AG04450 (cell line): ENCODE measurements around the gene RPL39L. TPM values are rescaled to one million over a fixed set of nuclear protein-coding genes. Genes with fewer than 3 reads are reported as not detected.

ENCODE experiments used
- CTCF ChIA-PET: fragments of 300-600, 350-600 bp; formaldehyde crosslinking; extraction: SDS; loops from one replicate; lab custom pipeline; 2022; ENCODE audit warnings: antibody characterized with exemption, inconsistent platforms; lab: Charles Lee
- POLR2A ChIA-PET: fragments of 350-600 bp; formaldehyde crosslinking; extraction: SDS; loops from one replicate; lab custom pipeline; 2021; ENCODE audit warnings: antibody characterized with exemption, inconsistent platforms; lab: Yijun Ruan, JAX
- DNase-seq: peaks from one replicate; pipeline ENCODE4 v3.0.0-alpha.2; 2011; ENCODE audit warnings: low read depth, low spot score
- H3K27ac ChIP-seq: one replicate; pipeline ENCODE4 v1.5.1; 2012; ENCODE audit warnings: low read depth, low read length, control low read depth
- H3K27me3 ChIP-seq: one replicate; pipeline ENCODE4 v1.6.0; 2012; ENCODE audit warnings: low read length; ENCODE audit not compliant: control insufficient read depth, insufficient read depth
- H3K4me3 ChIP-seq: 2 replicates; pipeline ENCODE4 v1.5.1; 2011; ENCODE audit warnings: mild to moderate bottlenecking, low read depth, low read length, control low read depth
- H3K9me3 ChIP-seq: 2 replicates; pipeline ENCODE4 v1.5.1; 2012; ENCODE audit warnings: low read length; ENCODE audit not compliant: control insufficient read depth, insufficient read depth
- polyA plus RNA-seq: library from polyadenylated mRNA; depleted of rRNA; stranded (reverse); fragments of >200 nt; gene quantifications from 2 replicates; pipeline ENCODE4 v1.2.3, GENCODE V29; 2011
- TF ChIP-seq, protein P1 (sequence below): IDR thresholded peaks from 2 replicates; pipeline ENCODE4 v1.5.1; 2011; ENCODE audit warnings: low read depth, low read length, control low read depth, inconsistent platforms

The RPL39L gene
- polyA plus RNA-seq, 1 experiment, result 17.0 TPM

DNA sequence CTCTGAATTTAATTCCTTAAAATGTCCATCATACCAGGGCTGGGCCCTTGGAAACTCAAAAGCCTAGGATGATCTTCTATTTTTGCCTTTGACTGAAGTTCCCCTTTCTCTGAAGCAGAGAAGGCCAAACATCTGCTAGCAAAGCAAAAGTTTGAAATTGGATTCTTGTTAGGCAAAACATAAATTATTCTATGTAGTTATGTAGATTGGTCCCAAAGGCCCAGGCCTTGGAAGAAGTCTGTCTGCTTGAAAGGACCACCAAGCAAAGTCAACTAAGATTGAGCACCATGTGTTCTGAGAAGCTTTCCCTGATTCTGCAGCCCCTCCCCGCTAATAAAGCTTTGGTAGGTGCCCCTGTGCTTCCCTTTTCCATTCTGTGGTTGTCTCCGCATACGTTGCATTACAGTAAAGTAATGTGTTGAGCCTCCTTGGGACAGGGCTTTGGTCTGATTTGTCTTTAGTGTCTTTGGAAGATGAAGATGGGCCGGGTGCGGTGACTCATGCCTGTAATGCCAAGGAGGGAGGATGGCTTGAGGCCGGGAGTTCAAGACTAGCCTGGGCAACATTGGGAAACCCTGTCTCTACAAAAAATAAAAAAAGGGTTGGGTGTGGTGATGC is 56.4 kb downstream of the RPL39L start:
- Histone ChIP-seq H3K27ac (no peak overlapping the region), H3K27me3 (no peaks in the 10 kb centered on the region), H3K4me3 (no peak overlapping the region), H3K9me3 (peaks cover 6% of the 10 kb centered on the region)
- POLR2A ChIA-PET, result no interaction called here
- DNase-seq, result no peak
- CTCF ChIA-PET, result interaction anchor here (0.6 to 2.9 kb wide), 2 partner anchors 30 to 263 kb away, joined by 3 to 13 read pairs; no protein-coding TSS in a partner anchor
- TF ChIP-seq, protein P1, sequence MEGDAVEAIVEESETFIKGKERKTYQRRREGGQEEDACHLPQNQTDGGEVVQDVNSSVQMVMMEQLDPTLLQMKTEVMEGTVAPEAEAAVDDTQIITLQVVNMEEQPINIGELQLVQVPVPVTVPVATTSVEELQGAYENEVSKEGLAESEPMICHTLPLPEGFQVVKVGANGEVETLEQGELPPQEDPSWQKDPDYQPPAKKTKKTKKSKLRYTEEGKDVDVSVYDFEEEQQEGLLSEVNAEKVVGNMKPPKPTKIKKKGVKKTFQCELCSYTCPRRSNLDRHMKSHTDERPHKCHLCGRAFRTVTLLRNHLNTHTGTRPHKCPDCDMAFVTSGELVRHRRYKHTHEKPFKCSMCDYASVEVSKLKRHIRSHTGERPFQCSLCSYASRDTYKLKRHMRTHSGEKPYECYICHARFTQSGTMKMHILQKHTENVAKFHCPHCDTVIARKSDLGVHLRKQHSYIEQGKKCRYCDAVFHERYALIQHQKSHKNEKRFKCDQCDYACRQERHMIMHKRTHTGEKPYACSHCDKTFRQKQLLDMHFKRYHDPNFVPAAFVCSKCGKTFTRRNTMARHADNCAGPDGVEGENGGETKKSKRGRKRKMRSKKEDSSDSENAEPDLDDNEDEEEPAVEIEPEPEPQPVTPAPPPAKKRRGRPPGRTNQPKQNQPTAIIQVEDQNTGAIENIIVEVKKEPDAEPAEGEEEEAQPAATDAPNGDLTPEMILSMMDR, result no peak

GRCh38 chr3:187080799-187081450 is 58.4 kb downstream of the RPL39L start:
- ChIA-PET CTCF (interaction anchor here (2.3 kb wide), 1 partner anchor 59 kb away, joined by 5 read pairs; the partner anchor contains the start of gene RPL39L), POLR2A (interaction anchor here (0.7 kb wide), 1 partner anchor 128 kb away, joined by 4 read pairs; no protein-coding TSS in a partner anchor)
- TF ChIP-seq, protein P1, result no peak
- no peak for DNase-seq
- no peaks in the 10 kb centered on the region for H3K27me3 ChIP-seq
- H3K27ac ChIP-seq, result no peak overlapping the region
- peaks cover 4% of the 10 kb centered on the region; the same call in 1 of the 2 replicates for H3K9me3 ChIP-seq
- no peak overlapping the region for H3K4me3 ChIP-seq

DNA sequence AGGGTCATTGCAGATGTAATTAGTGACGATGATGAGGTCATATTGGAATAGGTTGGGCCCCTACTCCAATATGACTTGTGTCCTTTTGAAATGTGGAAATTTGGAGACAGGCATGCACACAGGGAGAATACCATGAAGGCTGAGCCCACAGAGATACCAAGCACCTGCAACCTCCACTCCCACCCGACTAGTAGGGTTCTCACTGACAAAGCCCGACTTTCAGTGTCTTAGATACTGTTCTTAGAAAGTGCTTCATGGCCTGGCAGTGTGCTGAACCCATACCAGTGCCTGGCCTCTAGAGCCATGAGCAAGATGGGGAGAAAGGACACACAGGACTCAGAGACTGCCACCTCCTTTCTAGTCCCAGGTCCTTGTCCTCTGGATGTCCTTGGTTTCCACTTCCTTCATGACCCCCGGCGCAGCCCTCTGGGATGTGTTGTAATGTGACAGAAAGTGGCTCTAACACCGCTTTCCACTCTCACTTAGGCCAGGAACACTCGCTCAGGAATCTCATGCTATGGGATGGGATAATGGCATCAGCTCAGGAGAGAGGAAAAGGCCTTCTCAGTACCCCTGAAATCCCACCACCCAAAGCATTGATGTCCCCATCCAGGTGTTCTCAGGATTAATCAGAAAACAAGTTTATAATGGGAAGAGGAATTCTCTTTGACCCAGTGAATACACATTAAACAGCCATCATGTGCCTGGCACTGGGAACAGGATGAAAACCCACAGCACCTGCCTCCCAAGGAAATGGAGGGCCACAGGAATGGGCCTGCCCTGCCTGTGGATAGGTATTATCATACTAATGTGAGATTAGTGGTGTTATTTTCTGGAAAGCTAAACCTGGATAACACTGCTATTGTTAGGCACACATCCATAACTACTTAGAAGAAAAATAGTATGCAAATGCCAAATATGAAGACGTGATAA is 59.9 kb downstream of the RPL39L start:
- TF ChIP-seq, protein P1, result no peak
- no peak for DNase-seq
- no peak overlapping the region for H3K27ac ChIP-seq
- CTCF ChIA-PET, result interaction anchor here (2.3 kb wide), 1 partner anchor 60 kb away, joined by 5 read pairs; the partner anchor contains the start of gene RPL39L
- H3K27me3 ChIP-seq, result no peaks in the 10 kb centered on the region
- POLR2A ChIA-PET, result no interaction called here
- H3K4me3 ChIP-seq, result no peak overlapping the region
- H3K9me3 ChIP-seq, result no peaks in the 10 kb centered on the region

DNA sequence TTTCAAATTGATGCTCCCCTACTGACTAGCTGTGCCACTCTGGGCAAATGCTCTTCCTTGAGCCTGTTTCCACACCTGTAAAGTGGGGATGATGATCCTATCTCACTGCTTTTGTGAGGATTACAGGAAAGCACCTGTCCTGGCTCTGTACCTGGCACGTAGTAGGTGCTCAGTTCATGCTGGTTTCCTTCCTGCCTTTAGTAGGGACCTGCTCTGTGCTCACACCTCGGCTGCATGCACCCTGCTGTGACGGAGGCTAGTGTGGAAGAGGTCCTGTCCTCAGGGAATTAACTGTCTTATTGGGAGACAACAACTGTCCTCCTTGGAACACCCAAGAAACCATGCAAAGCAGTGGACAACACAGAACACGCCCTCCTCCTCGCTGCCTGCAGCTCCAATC is 61.8 kb downstream of the RPL39L start:
- H3K4me3 ChIP-seq, result no peak overlapping the region
- POLR2A ChIA-PET, result no interaction called here
- CTCF ChIA-PET, result no interaction called here
- H3K27me3 ChIP-seq, result no peaks in the 10 kb centered on the region
- H3K27ac ChIP-seq, result no peak overlapping the region
- H3K9me3 ChIP-seq, result no peaks in the 10 kb centered on the region
- DNase-seq, result no peak
- TF ChIP-seq, protein P1, result no peak
